ENCODE results near the gene SLC4A1.

Gene SLC4A1

DNA sequence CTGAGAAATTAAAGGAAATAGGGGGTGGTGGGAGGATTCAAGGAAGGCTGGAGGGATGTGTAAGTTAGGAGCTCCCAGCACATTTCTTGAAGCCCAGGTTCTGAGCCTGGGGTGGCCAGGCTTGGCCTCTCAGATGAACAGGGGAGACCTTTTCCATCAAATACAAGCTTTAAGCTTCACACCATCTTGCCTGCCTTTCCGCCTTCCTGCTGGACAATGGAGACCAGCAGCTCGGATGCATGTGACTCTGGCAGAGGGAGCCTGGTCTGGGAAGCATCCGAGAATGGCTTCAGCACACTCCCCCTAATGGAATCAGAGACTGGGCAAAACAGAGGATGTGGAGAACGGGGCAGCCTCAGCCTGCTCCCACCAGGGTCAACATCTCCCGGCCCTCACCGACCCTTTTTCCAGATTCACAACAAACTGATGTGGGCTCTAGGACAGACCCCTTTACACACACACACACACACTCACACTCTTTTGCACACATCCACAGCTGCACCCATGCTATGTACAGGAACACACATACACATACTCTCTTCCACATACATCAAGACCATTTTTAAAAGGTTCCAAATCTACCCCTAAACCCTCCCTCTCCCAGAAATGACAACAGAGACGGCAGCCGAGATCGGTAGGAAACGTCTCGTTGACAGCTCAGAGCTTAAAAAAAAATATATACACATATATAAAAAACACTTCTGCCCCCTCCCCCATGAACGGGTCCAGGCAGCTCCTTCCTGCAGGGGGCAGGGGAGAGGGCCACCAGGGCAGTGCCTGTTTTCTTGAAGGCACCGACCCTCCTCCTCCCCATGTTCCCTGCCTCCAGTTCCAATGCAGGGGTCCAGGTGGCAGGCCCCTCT is 61.7 kb downstream of the SLC4A1 start:
- no peak for DNase-seq (ENCODE audit: low read depth in 2 of 2)

- no peak for DNase-seq (ENCODE audit: low read depth in 2 of 2)
Observed at GRCh38 chr17:44204441-44204882, 63.5 kb downstream of the SLC4A1 start.

DNA sequence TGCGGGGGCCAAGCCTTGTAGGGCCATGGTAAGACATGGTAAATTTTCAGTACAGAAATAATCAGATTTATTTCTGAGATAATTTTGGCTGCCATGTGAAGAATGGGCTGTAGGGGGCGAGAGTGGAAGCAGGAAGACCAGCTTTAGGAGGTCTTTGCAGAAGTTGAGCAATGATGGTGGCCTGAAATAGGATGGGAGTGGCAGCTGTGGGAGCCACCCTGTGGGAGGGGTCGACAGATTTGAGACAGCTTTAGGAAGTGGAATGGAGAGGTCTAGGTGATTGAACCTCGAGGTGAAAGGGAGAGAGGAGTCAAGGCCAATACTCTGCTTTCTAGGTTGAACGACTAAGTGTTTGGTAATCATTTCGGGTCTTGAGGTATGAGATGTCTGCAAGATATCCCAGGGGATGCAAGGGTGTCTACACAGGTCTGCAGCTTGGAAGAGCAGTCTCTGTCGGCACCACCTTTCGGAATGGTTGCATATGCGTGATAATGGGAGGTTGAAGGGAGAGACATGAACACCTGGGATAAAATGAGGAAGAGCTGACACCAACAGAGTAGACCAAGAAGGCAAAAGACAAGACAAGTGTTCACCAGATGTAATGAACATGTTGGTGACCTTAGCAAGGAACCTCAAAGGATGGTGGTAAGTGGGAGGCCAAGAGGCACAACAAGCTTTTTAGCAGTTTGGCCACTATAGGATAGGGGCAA is 64.0 kb downstream of the SLC4A1 start:
- no peak for DNase-seq (ENCODE audit: low read depth in 2 of 2)

- DNase-seq (ENCODE audit: low read depth in 2 of 2), result no peak
Observed at GRCh38 chr17:44202756-44203155, 65.2 kb downstream of the SLC4A1 start.

- DNase-seq (ENCODE audit: low read depth in 2 of 2), result no peak
Observed at GRCh38 chr17:44200478-44201155, 67.3 kb downstream of the SLC4A1 start.

DNA sequence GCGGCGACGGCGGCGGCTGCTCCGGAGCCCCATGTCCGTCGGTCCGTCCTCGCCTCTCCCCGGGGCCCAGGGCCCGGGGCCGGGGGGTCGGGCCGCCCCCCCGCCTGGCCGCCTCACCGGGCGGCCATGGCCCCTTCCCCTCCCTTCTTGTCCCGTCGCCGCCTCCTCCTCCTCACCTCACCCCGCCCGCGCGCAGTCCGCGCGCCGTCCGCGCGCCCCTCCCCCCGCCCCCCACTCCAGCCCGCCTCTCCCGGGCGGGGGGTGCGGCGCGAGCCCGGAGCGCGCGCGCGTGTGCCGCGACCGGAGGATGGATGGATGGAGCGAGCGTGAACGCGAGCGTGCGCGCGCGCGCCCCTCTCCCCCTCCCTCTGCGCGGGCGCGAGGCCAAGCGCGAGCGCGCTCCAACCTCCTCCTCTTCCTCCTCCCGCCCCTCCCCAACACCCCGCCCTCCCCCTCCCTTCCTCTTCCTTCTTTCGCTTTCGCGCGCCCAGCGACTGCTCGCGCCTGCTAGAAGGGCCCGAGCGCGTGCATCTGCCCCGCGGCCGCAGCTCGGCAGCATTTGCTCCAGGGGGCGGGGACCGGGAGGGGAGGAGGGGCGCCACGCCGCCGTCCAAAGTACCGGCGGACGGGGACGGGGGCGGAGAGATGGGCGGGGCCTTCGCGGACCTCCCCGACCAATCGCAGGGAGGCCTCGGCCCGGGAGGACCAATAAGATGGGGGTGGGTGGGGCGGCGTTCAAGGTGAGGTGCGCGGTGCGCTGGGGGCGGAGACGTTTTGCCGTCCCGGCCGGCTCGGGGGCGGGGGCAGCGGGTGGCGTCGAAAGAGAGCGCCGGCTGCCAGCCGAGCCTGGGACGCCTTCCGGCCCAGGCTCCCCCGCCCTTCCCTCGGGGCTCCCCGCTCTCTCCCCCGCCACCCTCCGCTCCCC is 68.1 kb downstream of the SLC4A1 start, which contains the start of gene ATXN7L3:
Gene ATXN7L3 (minus strand): TSS at position 332 of the 925 bp plus-strand sequence. CDS start 1,814 bp downstream, outside the sequence.
- DNase-seq (ENCODE audit: low read depth in 2 of 2), result peak; percentile 99 to 100

DNA sequence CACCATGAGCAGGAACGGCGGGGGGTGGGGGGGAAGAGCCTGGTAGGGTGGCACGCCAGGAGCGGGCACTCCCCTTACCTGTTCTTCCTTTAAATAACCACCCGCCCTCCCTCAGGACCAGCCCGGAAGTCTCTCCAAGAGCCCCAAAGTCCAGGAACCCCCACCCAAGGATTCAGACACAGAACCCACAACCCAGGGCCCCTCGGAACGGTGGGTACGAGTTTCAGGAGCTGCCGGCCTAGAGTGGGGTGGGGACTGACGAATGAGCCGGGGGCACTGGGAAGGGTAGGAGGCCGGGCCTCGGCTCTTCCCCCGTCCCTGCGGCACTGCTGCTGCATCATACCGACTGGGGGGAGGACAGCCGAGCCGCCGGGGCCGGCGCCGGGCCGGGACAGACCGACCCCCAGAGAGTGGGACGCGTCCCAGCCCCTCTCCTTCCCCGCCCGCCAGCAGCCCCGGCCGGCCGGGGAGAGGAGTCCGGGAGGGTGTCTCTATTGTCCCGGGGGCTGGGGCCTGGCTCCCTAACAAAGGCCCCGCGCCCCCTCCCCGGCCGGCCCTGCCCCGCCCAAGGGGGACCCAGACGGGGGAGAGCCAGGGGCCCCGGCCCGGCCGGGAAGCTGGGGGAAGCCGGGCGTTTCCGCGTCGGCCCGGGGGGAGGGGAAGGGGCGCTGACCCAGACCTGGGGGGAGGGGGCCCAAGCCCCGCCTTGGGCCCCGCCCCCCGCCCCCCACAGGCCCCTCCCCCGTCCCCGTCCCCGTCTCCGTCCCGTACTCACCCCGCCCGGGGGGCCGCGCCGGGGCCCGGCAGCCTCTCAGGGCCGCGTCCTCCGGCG is 69.0 kb downstream of the SLC4A1 start:
- DNase-seq (ENCODE audit: low read depth in 2 of 2), result peak in 1 of 2 donors; percentile 50
